ENCODE data around the gene NKX6-1. TPM values are rescaled to one million over a fixed set of nuclear protein-coding genes. Genes with fewer than 3 reads are reported as not detected.
A peak's percentile ranks its signal among the peaks of the same experiment; 100 is the strongest.

Gene NKX6-1
- 0.89 TPM in 1 of 2 replicates, not detected in the other for total RNA-seq

DNA sequence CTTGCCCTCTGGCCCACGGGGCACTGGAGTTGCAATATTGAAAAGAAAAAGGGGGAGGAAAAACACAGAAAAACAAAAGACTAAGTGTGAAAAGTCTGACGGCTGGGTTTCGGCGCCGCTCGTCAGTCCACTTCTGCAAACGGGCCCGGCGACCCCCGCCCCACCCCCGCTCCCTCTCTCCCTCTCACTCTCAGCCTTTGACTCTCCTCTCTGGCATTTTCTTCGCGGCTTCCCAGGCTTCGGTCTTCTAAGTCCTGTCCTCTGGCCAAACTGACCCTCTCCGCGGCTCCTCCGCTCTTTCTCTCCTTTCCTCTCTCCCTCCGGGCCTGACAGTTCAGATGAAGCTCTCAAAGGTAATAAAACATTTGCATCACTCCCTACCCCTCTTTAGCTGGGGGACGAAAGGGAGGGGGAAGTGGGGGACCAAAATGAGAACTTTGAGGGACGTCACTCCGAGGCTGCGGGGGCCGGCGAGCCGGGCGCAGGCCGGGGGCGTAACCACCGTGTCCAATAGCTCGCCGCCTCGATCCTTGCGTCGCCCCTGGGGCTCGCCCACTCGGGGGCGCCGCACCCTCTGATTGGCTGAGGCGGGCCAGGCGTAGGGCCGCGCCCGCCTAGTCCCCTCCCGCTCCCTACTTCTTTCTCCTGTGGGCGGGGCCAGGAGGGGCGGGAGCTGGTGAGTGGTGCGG, at the start of gene NKX6-1:
Gene NKX6-1 (minus strand): TSS at position 358 of the 689 bp plus-strand sequence. CDS start 1,064 bp downstream, outside the sequence.
- H3K27me3 ChIP-seq (ENCODE audit: control insufficient read depth, insufficient read depth, low read length) = peaks cover 93% of the 10 kb centered on the region
- H3K36me3 ChIP-seq (ENCODE audit: control insufficient read depth, insufficient read depth, low read length) = no peaks in the 10 kb centered on the region
- H3K4me3 ChIP-seq (ENCODE audit: low read depth, low read length) = peak within 1 kb of the TSS; percentile 31
- peak; percentile 28 for DNase-seq (ENCODE audit: low read depth)
- no peak for TF ChIP-seq CTCF (IDR thresholded peaks at IDR 0.05; ENCODE audit: insufficient read depth, low read length, poor library complexity, severe bottlenecking)

DNA sequence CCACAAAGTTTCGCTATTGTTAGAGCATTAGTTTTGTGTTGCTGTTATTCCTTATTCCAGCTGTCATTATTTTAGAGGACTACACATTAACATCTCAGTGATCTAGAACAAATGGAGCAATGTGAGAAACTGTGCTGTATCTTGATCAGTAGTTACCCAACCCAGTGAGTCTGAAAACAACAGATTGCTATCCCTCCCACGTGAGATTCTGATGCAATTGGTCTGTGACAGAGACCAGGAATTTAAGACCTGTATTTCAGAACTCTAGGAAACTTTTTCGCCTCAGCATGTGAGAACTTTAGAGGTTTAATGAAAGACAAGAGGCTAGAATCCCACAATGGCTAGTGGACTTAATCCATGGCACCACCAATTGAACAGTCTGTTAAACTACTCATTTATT, 48.1 kb upstream of the NKX6-1 start:
- H3K4me3 ChIP-seq (ENCODE audit: low read depth, low read length) = no peak overlapping the region
- no peaks in the 10 kb centered on the region for H3K27me3 ChIP-seq (ENCODE audit: control insufficient read depth, insufficient read depth, low read length)
- no peaks in the 10 kb centered on the region for H3K36me3 ChIP-seq (ENCODE audit: control insufficient read depth, insufficient read depth, low read length)
- no peak for TF ChIP-seq CTCF (IDR thresholded peaks at IDR 0.05; ENCODE audit: insufficient read depth, low read length, poor library complexity, severe bottlenecking)
- DNase-seq (ENCODE audit: low read depth) = no peak

GRCh38 chr4:84545093-84545492, 46.0 kb upstream of the NKX6-1 start:
- no peak for TF ChIP-seq CTCF (IDR thresholded peaks at IDR 0.05; ENCODE audit: insufficient read depth, low read length, poor library complexity, severe bottlenecking)
- Histone ChIP-seq H3K36me3 (ENCODE audit: control insufficient read depth, insufficient read depth, low read length) (no peaks in the 10 kb centered on the region), H3K27me3 (ENCODE audit: control insufficient read depth, insufficient read depth, low read length) (no peaks in the 10 kb centered on the region), H3K4me3 (ENCODE audit: low read depth, low read length) (no peak overlapping the region)
- DNase-seq (ENCODE audit: low read depth) = no peak

- no peak for DNase-seq (ENCODE audit: low read depth)
- no peaks in the 10 kb centered on the region for H3K36me3 ChIP-seq (ENCODE audit: control insufficient read depth, insufficient read depth, low read length)
- H3K27me3 ChIP-seq (ENCODE audit: control insufficient read depth, insufficient read depth, low read length) = no peaks in the 10 kb centered on the region
- no peak overlapping the region for H3K4me3 ChIP-seq (ENCODE audit: low read depth, low read length)
- TF ChIP-seq CTCF (IDR thresholded peaks at IDR 0.05; ENCODE audit: insufficient read depth, low read length, poor library complexity, severe bottlenecking) = no peak
Measured at GRCh38 chr4:84535901-84536300, 36.8 kb upstream of the NKX6-1 start.

- no peak for DNase-seq (ENCODE audit: low read depth)
- no peak for TF ChIP-seq CTCF (IDR thresholded peaks at IDR 0.05; ENCODE audit: insufficient read depth, low read length, poor library complexity, severe bottlenecking)
- Histone ChIP-seq H3K36me3 (ENCODE audit: control insufficient read depth, insufficient read depth, low read length) (no peaks in the 10 kb centered on the region), H3K27me3 (ENCODE audit: control insufficient read depth, insufficient read depth, low read length) (no peaks in the 10 kb centered on the region), H3K4me3 (ENCODE audit: low read depth, low read length) (no peak overlapping the region)
Measured at GRCh38 chr4:84531689-84532088, 32.6 kb upstream of the NKX6-1 start.

- no peak overlapping the region for H3K4me3 ChIP-seq (ENCODE audit: low read depth, low read length)
- H3K36me3 ChIP-seq (ENCODE audit: control insufficient read depth, insufficient read depth, low read length) = no peaks in the 10 kb centered on the region
- DNase-seq (ENCODE audit: low read depth) = no peak
- TF ChIP-seq CTCF (IDR thresholded peaks at IDR 0.05; ENCODE audit: insufficient read depth, low read length, poor library complexity, severe bottlenecking) = no peak
- H3K27me3 ChIP-seq (ENCODE audit: control insufficient read depth, insufficient read depth, low read length) = no peaks in the 10 kb centered on the region
Measured at GRCh38 chr4:84530871-84531270, 31.8 kb upstream of the NKX6-1 start.

Measured in kidney epithelial cell (primary cell).